Measurements from ENCODE around the gene COBL.
"Not testable (repeated sequence)": the region's sequence is repeated elsewhere in the genome, so short reads cannot be mapped to it uniquely, and the experiment has no call there.

COBL gene

DNA sequence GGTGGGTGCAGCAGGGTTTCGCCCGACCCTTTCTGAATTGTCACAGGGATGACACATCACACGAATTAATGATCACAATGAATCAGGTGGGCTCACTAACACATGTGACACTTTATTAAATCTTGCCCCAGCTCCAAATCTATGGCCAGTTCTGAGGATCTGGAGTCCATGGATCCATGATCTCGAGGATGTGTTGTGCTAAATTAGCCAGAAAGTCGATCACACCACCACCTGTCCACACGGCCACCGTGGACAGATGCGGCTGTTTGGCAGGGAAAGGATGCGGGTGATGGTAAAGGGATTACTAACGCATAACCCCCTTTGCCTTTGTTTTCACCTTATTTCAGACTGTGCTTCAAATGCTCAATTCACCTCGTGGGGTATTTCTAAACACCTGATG is 96.4 kb downstream of the COBL start:
- H3K4me3 Mint-ChIP-seq, result no peak overlapping the region

GRCh38 chr7:51219261-51219988 is 97.2 kb downstream of the COBL start:
- H3K4me1 Mint-ChIP-seq (ENCODE audit: low read depth), result no peaks in the 10 kb centered on the region
- H3K27ac Mint-ChIP-seq, result no peak overlapping the region
- H3K9me3 Mint-ChIP-seq, result no peaks in the 10 kb centered on the region
- no peaks in the 10 kb centered on the region for H3K36me3 Mint-ChIP-seq (ENCODE audit: low read depth)
- H3K4me3 Mint-ChIP-seq, result no peak overlapping the region
- DNase-seq, result no peak
- no peaks in the 10 kb centered on the region for H3K27me3 Mint-ChIP-seq

More for the DNA sequence above, 96.4 kb downstream of the COBL start:
- no peaks in the 10 kb centered on the region for H3K27me3 Mint-ChIP-seq
- H3K9me3 Mint-ChIP-seq, result no peaks in the 10 kb centered on the region
- no peaks in the 10 kb centered on the region for H3K36me3 Mint-ChIP-seq (ENCODE audit: low read depth)
- DNase-seq, result no peak
- no peak overlapping the region for H3K27ac Mint-ChIP-seq
- H3K4me1 Mint-ChIP-seq (ENCODE audit: low read depth), result no peaks in the 10 kb centered on the region

DNA sequence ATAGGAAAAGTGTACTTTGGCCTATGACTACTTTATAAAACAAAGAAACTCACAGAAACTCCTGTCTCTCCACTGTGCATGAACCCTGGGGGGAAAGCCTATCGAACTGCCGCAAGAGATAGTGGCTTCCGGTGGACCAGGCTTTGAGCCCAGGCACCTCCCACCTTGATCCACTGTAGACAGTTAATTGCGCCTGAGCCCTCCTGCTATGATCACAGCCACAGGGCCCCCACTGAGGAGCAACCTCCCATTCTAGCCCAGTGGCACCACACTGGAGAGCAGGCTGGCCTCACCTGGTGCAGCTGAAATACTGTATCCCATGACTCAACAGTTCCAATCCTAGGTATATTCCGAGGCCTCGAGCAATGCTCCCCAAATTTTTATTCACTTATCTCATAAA is 98.8 kb downstream of the COBL start:
- no peaks in the 10 kb centered on the region for H3K27me3 Mint-ChIP-seq
- no peak overlapping the region for H3K4me3 Mint-ChIP-seq
- H3K4me1 Mint-ChIP-seq (ENCODE audit: low read depth), result no peaks in the 10 kb centered on the region
- H3K36me3 Mint-ChIP-seq (ENCODE audit: low read depth), result no peaks in the 10 kb centered on the region
- no peak for DNase-seq
- H3K9me3 Mint-ChIP-seq, result no peaks in the 10 kb centered on the region
- no peak overlapping the region for H3K27ac Mint-ChIP-seq

DNA sequence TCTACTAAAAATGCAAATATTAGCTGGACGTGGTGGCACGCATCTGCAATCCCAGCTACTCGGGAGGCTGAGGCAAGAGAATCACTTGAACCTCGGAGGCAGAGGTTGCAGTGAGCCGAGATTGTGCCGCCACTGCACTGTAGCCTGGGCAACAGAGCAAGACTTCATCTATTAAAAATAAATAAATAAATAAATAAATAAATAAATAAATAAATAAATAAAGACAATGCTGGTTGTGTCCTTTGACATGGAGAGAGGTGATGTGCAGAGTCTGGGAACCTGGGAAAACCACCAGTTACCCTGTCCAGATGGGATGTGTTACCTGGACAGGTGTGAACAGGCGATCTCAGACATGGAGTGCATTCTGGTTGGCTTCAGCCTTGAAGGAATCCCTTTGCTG is 102.5 kb downstream of the COBL start:
- Mint-ChIP-seq H3K4me3 (no peak overlapping the region), H3K27me3 (no peaks in the 10 kb centered on the region), H3K4me1 (ENCODE audit: low read depth) (no peaks in the 10 kb centered on the region), H3K9me3 (no peaks in the 10 kb centered on the region), H3K36me3 (ENCODE audit: low read depth) (no peaks in the 10 kb centered on the region), H3K27ac (no peak overlapping the region)
- no peak for DNase-seq

DNA sequence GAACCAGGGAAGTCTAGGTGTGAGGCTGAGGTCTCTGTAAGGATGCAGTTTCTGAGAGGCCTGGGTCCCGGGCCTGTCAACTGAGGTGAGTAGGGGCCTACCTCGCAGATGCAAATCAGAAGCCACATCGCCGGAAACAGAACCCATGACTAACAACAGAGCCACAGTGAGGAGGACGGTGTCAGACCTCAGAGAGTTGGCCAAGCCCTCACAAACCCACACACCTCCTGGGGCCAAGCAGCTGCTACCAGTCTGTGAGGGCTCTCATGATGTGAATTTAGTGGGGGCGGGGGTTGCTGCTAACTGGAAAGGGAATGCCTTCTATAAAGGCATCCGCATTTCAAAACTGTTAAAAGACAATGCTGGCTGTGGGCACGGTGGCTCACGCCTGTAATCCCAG is 103.0 kb downstream of the COBL start:
- H3K4me1 Mint-ChIP-seq (ENCODE audit: low read depth), result no peaks in the 10 kb centered on the region
- no peak overlapping the region for H3K4me3 Mint-ChIP-seq
- H3K27ac Mint-ChIP-seq, result no peak overlapping the region
- no peaks in the 10 kb centered on the region for H3K9me3 Mint-ChIP-seq
- H3K36me3 Mint-ChIP-seq (ENCODE audit: low read depth), result no peaks in the 10 kb centered on the region
- H3K27me3 Mint-ChIP-seq, result no peaks in the 10 kb centered on the region
- no peak for DNase-seq

DNA sequence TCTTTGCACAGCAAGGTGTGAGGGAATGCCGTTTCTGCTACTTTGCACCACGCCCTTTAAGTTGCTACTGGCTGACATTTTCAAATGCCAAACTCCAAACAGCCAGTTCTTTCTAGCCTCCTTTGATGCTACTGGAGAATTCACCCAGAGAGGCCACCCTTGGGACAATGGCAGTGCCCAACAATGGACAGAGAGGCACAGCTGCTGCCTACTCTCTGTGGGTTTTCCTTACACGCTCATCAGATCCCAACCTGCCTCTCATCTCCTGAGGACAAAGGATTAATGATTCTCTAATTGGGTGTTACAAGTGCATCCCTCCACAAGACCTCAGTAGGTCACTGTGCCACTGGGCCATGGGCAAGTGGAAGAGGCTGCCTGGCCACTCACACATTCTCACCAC is 105.8 kb downstream of the COBL start:
- H3K9me3 Mint-ChIP-seq, result peaks cover 6% of the 10 kb centered on the region
- no peak for DNase-seq
- no peaks in the 10 kb centered on the region for H3K4me1 Mint-ChIP-seq (ENCODE audit: low read depth)
- no peaks in the 10 kb centered on the region for H3K36me3 Mint-ChIP-seq (ENCODE audit: low read depth)
- H3K27me3 Mint-ChIP-seq, result no peaks in the 10 kb centered on the region
- no peak overlapping the region for H3K4me3 Mint-ChIP-seq
- H3K27ac Mint-ChIP-seq, result no peak overlapping the region

- Mint-ChIP-seq H3K36me3 (ENCODE audit: low read depth) (no peaks in the 10 kb centered on the region), H3K4me3 (no peak overlapping the region), H3K27ac (no peak overlapping the region), H3K4me1 (ENCODE audit: low read depth) (no peaks in the 10 kb centered on the region), H3K27me3 (no peaks in the 10 kb centered on the region), H3K9me3 (peaks cover 6% of the 10 kb centered on the region)
- no peak for DNase-seq
These were observed 107.2 kb downstream of the COBL start for GRCh38 chr7:51209426-51209825.

- H3K4me3 Mint-ChIP-seq; DNase-seq; H3K27me3 Mint-ChIP-seq; H3K36me3 Mint-ChIP-seq (ENCODE audit: low read depth); H3K27ac Mint-ChIP-seq; H3K4me1 Mint-ChIP-seq (ENCODE audit: low read depth): not testable (repeated sequence)
- peaks cover 13% of the 10 kb centered on the region for H3K9me3 Mint-ChIP-seq
These were observed 108.5 kb downstream of the COBL start for GRCh38 chr7:51208125-51208524.

GRCh38 chr7:51198654-51199053 is 118.0 kb downstream of the COBL start:
- peaks cover 2% of the 10 kb centered on the region for H3K9me3 Mint-ChIP-seq
- H3K27ac Mint-ChIP-seq, result no peak overlapping the region
- no peak for DNase-seq
- no peak overlapping the region for H3K4me3 Mint-ChIP-seq
- H3K4me1 Mint-ChIP-seq (ENCODE audit: low read depth), result no peaks in the 10 kb centered on the region
- H3K27me3 Mint-ChIP-seq, result peaks cover 36% of the 10 kb centered on the region
- no peaks in the 10 kb centered on the region for H3K36me3 Mint-ChIP-seq (ENCODE audit: low read depth)

DNA sequence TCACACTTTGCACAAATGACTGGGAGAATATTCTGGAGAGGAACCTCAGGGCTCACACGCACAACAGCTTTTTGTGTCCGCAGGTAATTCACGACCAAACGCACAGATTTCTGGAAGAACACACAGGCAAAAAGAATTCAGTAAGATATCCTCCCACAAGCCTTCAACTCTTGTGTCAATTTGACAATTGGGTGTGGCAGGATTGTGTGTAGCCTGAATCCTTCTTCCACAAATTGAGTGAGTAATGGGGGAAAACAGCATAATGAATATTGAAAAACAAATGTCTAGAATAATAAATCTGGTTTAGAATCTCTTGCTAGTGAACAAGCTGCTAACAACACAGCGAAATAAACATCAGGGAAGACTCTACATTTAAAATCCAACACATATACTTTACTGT is 125.6 kb downstream of the COBL start:
- Mint-ChIP-seq H3K9me3 (no peaks in the 10 kb centered on the region), H3K4me3 (no peak overlapping the region), H3K36me3 (ENCODE audit: low read depth) (no peaks in the 10 kb centered on the region)

GRCh38 chr7:51189777-51190176 is 126.8 kb downstream of the COBL start:
- Mint-ChIP-seq H3K4me1 (ENCODE audit: low read depth) (no peaks in the 10 kb centered on the region), H3K36me3 (ENCODE audit: low read depth) (no peaks in the 10 kb centered on the region), H3K9me3 (no peaks in the 10 kb centered on the region), H3K4me3 (no peak overlapping the region), H3K27me3 (no peaks in the 10 kb centered on the region), H3K27ac (no peak overlapping the region)
- DNase-seq, result no peak

More for the DNA sequence above, 125.6 kb downstream of the COBL start:
- DNase-seq, result no peak
- no peak overlapping the region for H3K27ac Mint-ChIP-seq
- no peaks in the 10 kb centered on the region for H3K4me1 Mint-ChIP-seq (ENCODE audit: low read depth)
- H3K27me3 Mint-ChIP-seq, result no peaks in the 10 kb centered on the region

DNA sequence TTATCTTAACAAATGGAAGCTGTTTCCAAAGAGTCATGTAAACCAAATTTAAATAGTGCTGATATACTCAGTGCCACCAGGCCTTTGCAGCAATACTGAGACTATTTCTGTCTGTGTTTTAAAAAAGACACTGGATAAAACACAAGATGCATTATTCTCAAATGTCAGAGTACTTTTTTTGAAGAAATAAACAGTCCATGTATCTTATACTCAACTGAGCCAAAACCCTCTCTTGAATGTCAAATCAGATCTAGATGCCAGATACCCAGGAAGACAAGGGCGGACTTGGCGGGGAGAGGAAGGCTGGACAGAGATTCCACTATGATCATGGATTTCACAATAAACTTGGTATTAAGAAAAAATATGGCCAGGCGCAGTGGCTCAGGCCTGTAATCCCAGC is 127.6 kb downstream of the COBL start:
- Mint-ChIP-seq H3K36me3 (ENCODE audit: low read depth) (no peaks in the 10 kb centered on the region), H3K4me3 (no peak overlapping the region), H3K27ac (no peak overlapping the region), H3K27me3 (no peaks in the 10 kb centered on the region), H3K4me1 (ENCODE audit: low read depth) (no peaks in the 10 kb centered on the region), H3K9me3 (no peaks in the 10 kb centered on the region)
- no peak for DNase-seq

DNA sequence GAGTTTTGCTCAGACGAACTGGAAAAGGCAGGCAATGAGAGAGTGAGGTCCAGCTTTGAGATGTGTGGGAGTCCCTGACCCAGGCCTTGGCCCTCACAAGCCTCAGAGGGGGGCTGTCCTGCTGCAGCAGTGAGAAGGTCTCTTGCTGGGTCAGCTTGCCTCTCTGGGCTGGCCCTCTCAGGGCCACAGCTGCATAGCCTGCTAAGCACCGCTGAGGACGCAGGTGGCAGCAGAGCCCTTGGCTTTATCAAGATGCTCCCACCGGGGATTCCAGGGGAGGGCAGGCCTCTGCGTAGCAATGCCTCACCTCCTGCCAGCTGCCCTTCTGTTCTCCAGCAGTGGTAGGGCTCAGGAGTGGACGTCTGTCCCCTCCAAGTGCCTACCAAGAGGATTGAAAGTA is 128.7 kb downstream of the COBL start:
- no peak overlapping the region for H3K4me3 Mint-ChIP-seq
- H3K9me3 Mint-ChIP-seq, result no peaks in the 10 kb centered on the region
- H3K27ac Mint-ChIP-seq, result no peak overlapping the region
- DNase-seq, result no peak
- H3K27me3 Mint-ChIP-seq, result no peaks in the 10 kb centered on the region
- H3K4me1 Mint-ChIP-seq (ENCODE audit: low read depth), result no peaks in the 10 kb centered on the region
- no peaks in the 10 kb centered on the region for H3K36me3 Mint-ChIP-seq (ENCODE audit: low read depth)

- Mint-ChIP-seq H3K36me3 (ENCODE audit: low read depth) (no peaks in the 10 kb centered on the region), H3K4me3 (no peak overlapping the region), H3K9me3 (no peaks in the 10 kb centered on the region), H3K27ac (no peak overlapping the region), H3K4me1 (ENCODE audit: low read depth) (no peaks in the 10 kb centered on the region), H3K27me3 (peaks cover 8% of the 10 kb centered on the region)
- DNase-seq, result no peak
These were observed 130.1 kb downstream of the COBL start for GRCh38 chr7:51186531-51186930.

DNA sequence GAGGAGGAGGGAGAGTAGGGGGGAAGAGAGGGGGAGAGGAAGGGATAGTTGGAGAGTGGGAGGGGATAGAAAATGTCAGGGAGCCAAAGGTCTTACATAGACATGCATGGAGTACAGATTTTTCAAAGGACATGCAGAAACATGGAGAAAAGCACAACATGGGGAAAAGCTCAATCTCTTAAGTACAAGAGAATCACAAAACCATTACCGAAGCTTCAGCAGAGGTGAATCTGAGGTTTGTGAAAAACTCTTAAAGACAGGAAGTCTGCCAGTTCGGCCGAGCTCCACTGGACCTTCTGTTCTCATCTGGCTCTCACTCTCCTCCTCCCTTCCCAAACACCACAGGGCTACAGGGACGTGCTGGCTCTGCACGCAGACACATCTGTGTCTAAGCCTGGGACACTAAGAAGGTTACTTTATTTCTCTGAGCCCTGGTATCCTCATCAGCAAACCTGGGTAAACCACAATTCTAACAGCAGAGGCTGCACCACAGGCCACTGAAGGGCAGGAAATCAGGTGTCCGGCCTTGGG is 133.9 kb downstream of the COBL start:
- no peaks in the 10 kb centered on the region for H3K4me1 Mint-ChIP-seq (ENCODE audit: low read depth)
- H3K27ac Mint-ChIP-seq, result no peak overlapping the region
- DNase-seq, result no peak
- no peaks in the 10 kb centered on the region for H3K9me3 Mint-ChIP-seq
- no peak overlapping the region for H3K4me3 Mint-ChIP-seq
- H3K27me3 Mint-ChIP-seq, result peaks cover 18% of the 10 kb centered on the region
- H3K36me3 Mint-ChIP-seq (ENCODE audit: low read depth), result no peaks in the 10 kb centered on the region

DNA sequence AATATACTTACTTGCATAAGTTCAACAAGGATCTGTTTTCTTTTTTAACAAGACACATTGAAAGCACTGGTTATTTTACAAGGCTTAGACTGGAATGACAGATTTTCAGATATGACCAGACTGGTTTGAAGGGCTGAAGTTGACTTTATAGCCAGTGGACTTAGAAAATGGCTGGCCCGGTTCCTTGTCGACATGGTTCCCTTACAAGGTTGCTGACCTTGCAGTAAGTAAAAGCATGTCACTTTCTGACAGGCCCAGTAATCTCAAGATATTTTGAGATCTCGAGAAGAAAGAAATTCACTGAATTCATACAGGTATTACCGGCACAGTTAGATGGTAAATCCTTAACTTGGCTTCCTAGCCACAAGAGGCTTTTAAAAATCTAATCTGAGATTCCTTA is 136.5 kb downstream of the COBL start:
- no peaks in the 10 kb centered on the region for H3K9me3 Mint-ChIP-seq
- H3K27me3 Mint-ChIP-seq, result peaks cover 27% of the 10 kb centered on the region
- DNase-seq, result no peak
- H3K27ac Mint-ChIP-seq, result no peak overlapping the region
- no peak overlapping the region for H3K4me3 Mint-ChIP-seq
- no peaks in the 10 kb centered on the region for H3K36me3 Mint-ChIP-seq (ENCODE audit: low read depth)
- no peaks in the 10 kb centered on the region for H3K4me1 Mint-ChIP-seq (ENCODE audit: low read depth)

Data from activated T-cell treated with anti-CD3 and anti-CD28 coated beads, Interleukin-2, amount 50 U/mL, for 24 hours (primary cell).